SK-N-SH (cell line): ENCODE results near the gene TAB2. TPM values are rescaled to one million over a fixed set of nuclear protein-coding genes. Genes with fewer than 3 reads are reported as not detected.

Experiments used
- CTCF ChIA-PET: fragments of 300-600, 350-600 bp; formaldehyde crosslinking; extraction: SDS; loops from one replicate; lab custom pipeline; 2021; lab: Yijun Ruan, JAX
- POLR2A ChIA-PET: fragments of 350-600 bp; sonication (Branson Sonifier 250); formaldehyde crosslinking; extraction: SDS; loops from one replicate; lab custom pipeline; 2020; ENCODE audit warnings: antibody characterized with exemption, inconsistent platforms; lab: Yijun Ruan, JAX
- DNase-seq: peaks from one replicate; pipeline ENCODE4 v3.0.0; 2012
- H2AFZ ChIP-seq: fragments of 200-600 bp; sonication (generic); 2 replicates; pipeline ENCODE4 v1.8.1; 2016; ENCODE audit warnings: antibody characterized with exemption, mild to moderate bottlenecking, low read depth
- H3F3A ChIP-seq: fragments of 200-600 bp; sonication (generic); replicated peaks from 2 replicates; pipeline ENCODE3; 2016; ENCODE audit warnings: antibody characterized with exemption, mild to moderate bottlenecking; ENCODE audit not compliant: insufficient read depth
- H3K27ac ChIP-seq, 2 experiments: fragments of 200-500 bp in 1 of 2; fragments of 200-600 bp in 1 of 2; sonication (Bioruptor generic) in 1 of 2; sonication (generic), shearing (Covaris generic) in 1 of 2; 2 replicates each; pipeline versions ENCODE4 v1.5.1 to v1.6.1; 2014 to 2016; ENCODE audit warnings: low read depth in 2 of 2, inconsistent platforms in 1 of 2, low read length in 1 of 2, mild to moderate bottlenecking in 1 of 2, mixed read lengths in 1 of 2
- H3K27me3 ChIP-seq: fragments of 200-600 bp; sonication (generic), shearing (Covaris generic); 2 replicates; pipeline ENCODE4 v1.6.1; 2016; ENCODE audit warnings: mixed run types; ENCODE audit not compliant: insufficient read depth
- H3K36me3 ChIP-seq, 2 experiments: fragments of 200-500 bp in 1 of 2; fragments of 200-600 bp in 1 of 2; sonication (Bioruptor generic) in 1 of 2; sonication (generic) in 1 of 2; replicated peaks in 1 of 2; 2 replicates each; pipeline versions ENCODE3 to v1.5.1; 2014 to 2016; ENCODE audit warnings: low read length in 1 of 2, mild to moderate bottlenecking in 1 of 2; ENCODE audit not compliant: insufficient read depth in 2 of 2, control insufficient read depth in 1 of 2
- H3K4me1 ChIP-seq, 2 experiments: fragments of 200-500 bp in 1 of 2; fragments of 200-600 bp in 1 of 2; sonication (Bioruptor generic) in 1 of 2; sonication (generic), shearing (Covaris generic) in 1 of 2; 2 replicates each; pipeline versions ENCODE4 v1.5.1 to v1.6.1; 2014 to 2016; ENCODE audit warnings: low read depth in 1 of 2, low read length in 1 of 2, mixed run types in 1 of 2; ENCODE audit not compliant: insufficient read depth in 2 of 2, control insufficient read depth in 1 of 2
- H3K4me2 ChIP-seq: fragments of 200-600 bp; sonication (generic), shearing (Covaris generic); 2 replicates; pipeline ENCODE4 v1.6.1; 2017; ENCODE audit warnings: mixed run types
- H3K4me3 ChIP-seq, 2 experiments: fragments of 200-500 bp in 1 of 2; fragments of 200-600 bp in 1 of 2; sonication (Bioruptor generic) in 1 of 2; sonication (generic), shearing (Covaris generic) in 1 of 2; 2 replicates each; pipeline versions ENCODE4 v1.5.1 to v1.8.1; 2014 to 2016; ENCODE audit warnings: low read depth in 2 of 2, inconsistent platforms in 1 of 2, low read length in 1 of 2, mild to moderate bottlenecking in 1 of 2, mixed read lengths in 1 of 2, moderate library complexity in 1 of 2
- H3K79me2 ChIP-seq: fragments of 200-600 bp; sonication (generic); 2 replicates; pipeline ENCODE4 v1.8.1; 2017; ENCODE audit warnings: mild to moderate bottlenecking; ENCODE audit not compliant: insufficient read depth
- H3K9ac ChIP-seq: fragments of 200-600 bp; sonication (generic); 2 replicates; pipeline ENCODE4 v1.6.1; 2017; ENCODE audit warnings: mixed run types
- H3K9me2 ChIP-seq: fragments of 200-600 bp; sonication (generic); 2 replicates; pipeline ENCODE4 v1.6.1; 2017; ENCODE audit warnings: mixed run types
- H3K9me3 ChIP-seq: fragments of 200-600 bp; sonication (generic); 2 replicates; pipeline ENCODE4 v1.6.1; 2017; ENCODE audit warnings: mixed run types, mild to moderate bottlenecking, moderate library complexity
- H4K20me1 ChIP-seq: fragments of 200-600 bp; sonication (generic); 2 replicates; pipeline ENCODE4 v1.6.1; 2017; ENCODE audit warnings: mild to moderate bottlenecking, mixed run types; ENCODE audit not compliant: insufficient read depth
- CHD2 ChIP-seq: fragments of 150-350 bp; IDR thresholded peaks from 2 replicates; pipeline ENCODE4 v1.6.1; 2018; ENCODE audit warnings: low read length; ENCODE audit not compliant: partially characterized antibody
- EP300 ChIP-seq, 2 experiments: IDR thresholded peaks; 2 replicates each; pipeline versions ENCODE4 v1.4.0 to v1.6.1; 2012; ENCODE audit warnings: borderline replicate concordance in 1 of 2, low read depth in 1 of 2, low read length in 1 of 2
- GABPA ChIP-seq: IDR thresholded peaks from 2 replicates; pipeline ENCODE4 v1.4.0; 2012; ENCODE audit warnings: low read depth, mild to moderate bottlenecking
- JUND ChIP-seq: IDR thresholded peaks from 2 replicates; pipeline ENCODE4 v1.4.0; 2012
- NFIC ChIP-seq: IDR thresholded peaks from 2 replicates; pipeline ENCODE4 v1.4.0; 2012; ENCODE audit warnings: borderline replicate concordance
- RAD21 ChIP-seq: IDR thresholded peaks from 2 replicates; pipeline ENCODE4 v1.6.1; 2012; ENCODE audit warnings: mild to moderate bottlenecking, low read length
- RCOR1 ChIP-seq: fragments of 150-350 bp; IDR thresholded peaks from 2 replicates; pipeline ENCODE4 v1.6.1; 2017; ENCODE audit warnings: antibody characterized with exemption, low read length
- RXRA ChIP-seq: IDR thresholded peaks from 2 replicates; pipeline ENCODE4 v1.4.0; 2012; ENCODE audit warnings: low read depth, mild to moderate bottlenecking, borderline replicate concordance
- TAF1 ChIP-seq: IDR thresholded peaks from 2 replicates; pipeline ENCODE4 v1.6.1; 2012; ENCODE audit warnings: low read depth, mild to moderate bottlenecking, low read length, moderate library complexity, borderline replicate concordance
- YY1 ChIP-seq: IDR thresholded peaks from 2 replicates; pipeline ENCODE4 v1.4.0; 2012; ENCODE audit warnings: low read depth, mild to moderate bottlenecking
- WGBS: methylation state at CpG from one replicate; pipeline ENCODE4 v1.1.6; 2017; ENCODE audit warnings: low lambda C conversion rate; 5-methylcytosine and 5-hydroxymethylcytosine counted together
- polyA plus RNA-seq, 3 experiments: library from polyadenylated mRNA; depleted of rRNA; stranded (reverse); fragments of >200 nt; gene quantifications; 2 replicates each; pipeline ENCODE4 v1.2.3, GENCODE V29; 2012
- TF ChIP-seq, protein P1 (sequence below): IDR thresholded peaks from 2 replicates; pipeline ENCODE4 v1.4.0; 2012; ENCODE audit warnings: low read depth
- TF ChIP-seq, protein P2 (sequence below): IDR thresholded peaks from 2 replicates; pipeline ENCODE4 v1.4.0; 2012; ENCODE audit warnings: low read depth, borderline replicate concordance
- TF ChIP-seq, protein P3 (sequence below): IDR thresholded peaks from 2 replicates; pipeline ENCODE4; 2012

The TAB2 gene
- polyA plus RNA-seq, 1 of the 3 experiments (the other 2 are of a cell fraction): 24.4 TPM

DNA sequence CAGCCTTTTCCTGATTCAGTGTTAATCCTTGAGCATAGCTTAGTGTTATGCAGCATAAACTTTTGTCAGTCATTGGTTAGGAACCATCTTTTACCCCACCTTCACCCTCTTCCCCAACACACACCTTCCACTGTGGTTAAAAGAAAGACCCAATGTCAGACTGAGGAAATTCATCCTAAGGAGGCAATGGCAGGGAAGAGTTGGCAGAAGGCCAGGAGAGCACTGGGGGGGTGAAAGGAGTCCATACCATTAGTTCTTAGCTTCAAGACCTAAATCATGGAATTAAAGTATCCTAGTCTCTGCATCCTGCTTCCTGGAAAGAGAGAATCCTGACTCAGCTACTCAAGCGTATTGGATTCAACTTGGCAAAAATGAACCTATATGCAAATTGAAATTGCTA is 16.9 kb upstream of the TAB2 start:
- no peaks in the 10 kb centered on the region for H3K9me3 ChIP-seq
- no peak overlapping the region for H3K4me2 ChIP-seq
- 100% methylated on average over 1 of the region's 1 CpG for WGBS
- H2AFZ ChIP-seq: no peak overlapping the region
- CTCF ChIA-PET: interaction anchor here (1.4 to 1.8 kb wide), 2 partner anchors 125 to 272 kb away, joined by 3 to 6 read pairs; no protein-coding TSS in a partner anchor
- H3K4me1 ChIP-seq: no peaks in the 10 kb centered on the region
- no peaks in the 10 kb centered on the region for H3K36me3 ChIP-seq
- no peak overlapping the region for H3K4me3 ChIP-seq
- DNase-seq: no peak
- no peak overlapping the region for H3K27ac ChIP-seq
- H3K9me2 ChIP-seq: no peaks in the 10 kb centered on the region
- H3F3A ChIP-seq: no peaks in the 10 kb centered on the region
- POLR2A ChIA-PET: no interaction called here
- no peak for TF ChIP-seq EP300 (IDR thresholded peaks at IDR 0.05; ENCODE audit: borderline replicate concordance in 1 of 2, low read depth in 1 of 2, low read length in 1 of 2)
- TF ChIP-seq GABPA: no peak
- no peak for TF ChIP-seq NFIC
- TF ChIP-seq, protein P1, sequence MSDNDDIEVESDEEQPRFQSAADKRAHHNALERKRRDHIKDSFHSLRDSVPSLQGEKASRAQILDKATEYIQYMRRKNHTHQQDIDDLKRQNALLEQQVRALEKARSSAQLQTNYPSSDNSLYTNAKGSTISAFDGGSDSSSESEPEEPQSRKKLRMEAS: no peak
- TF ChIP-seq, protein P2, sequence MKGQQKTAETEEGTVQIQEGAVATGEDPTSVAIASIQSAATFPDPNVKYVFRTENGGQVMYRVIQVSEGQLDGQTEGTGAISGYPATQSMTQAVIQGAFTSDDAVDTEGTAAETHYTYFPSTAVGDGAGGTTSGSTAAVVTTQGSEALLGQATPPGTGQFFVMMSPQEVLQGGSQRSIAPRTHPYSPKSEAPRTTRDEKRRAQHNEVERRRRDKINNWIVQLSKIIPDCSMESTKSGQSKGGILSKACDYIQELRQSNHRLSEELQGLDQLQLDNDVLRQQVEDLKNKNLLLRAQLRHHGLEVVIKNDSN: no peak
- no peak for TF ChIP-seq RAD21
- TF ChIP-seq TAF1: no peak
- no peak for TF ChIP-seq YY1
- TF ChIP-seq, protein P3, sequence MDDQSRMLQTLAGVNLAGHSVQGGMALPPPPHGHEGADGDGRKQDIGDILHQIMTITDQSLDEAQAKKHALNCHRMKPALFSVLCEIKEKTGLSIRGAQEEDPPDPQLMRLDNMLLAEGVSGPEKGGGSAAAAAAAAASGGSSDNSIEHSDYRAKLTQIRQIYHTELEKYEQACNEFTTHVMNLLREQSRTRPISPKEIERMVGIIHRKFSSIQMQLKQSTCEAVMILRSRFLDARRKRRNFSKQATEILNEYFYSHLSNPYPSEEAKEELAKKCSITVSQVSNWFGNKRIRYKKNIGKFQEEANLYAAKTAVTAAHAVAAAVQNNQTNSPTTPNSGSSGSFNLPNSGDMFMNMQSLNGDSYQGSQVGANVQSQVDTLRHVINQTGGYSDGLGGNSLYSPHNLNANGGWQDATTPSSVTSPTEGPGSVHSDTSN: no peak
- no peak for TF ChIP-seq CHD2
- no peaks in the 10 kb centered on the region for H4K20me1 ChIP-seq
- H3K27me3 ChIP-seq: no peaks in the 10 kb centered on the region
- H3K9ac ChIP-seq: no peak overlapping the region
- no peaks in the 10 kb centered on the region for H3K79me2 ChIP-seq

DNA sequence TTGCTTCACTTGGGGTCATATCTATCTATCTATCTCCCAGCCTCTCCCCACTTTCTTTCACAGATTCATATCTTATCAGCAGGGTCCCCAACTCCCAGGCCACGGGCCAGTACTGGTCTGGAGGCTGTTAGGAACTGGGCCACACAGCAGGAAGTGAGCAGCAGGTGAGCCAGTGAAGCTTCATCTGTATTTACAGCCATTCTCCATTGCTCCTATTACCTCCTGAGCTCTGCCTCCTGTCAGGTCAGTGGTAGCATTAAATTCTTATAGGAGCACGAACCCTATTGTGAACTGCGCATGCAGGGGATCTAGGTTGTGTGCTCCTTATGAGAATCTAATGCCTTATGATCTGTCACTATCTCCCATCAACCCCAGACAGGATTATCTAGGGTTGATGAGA is 14.8 kb upstream of the TAB2 start:
- 77% methylated on average over 3 of the region's 3 CpGs for WGBS
- H3K4me2 ChIP-seq: no peak overlapping the region
- no peaks in the 10 kb centered on the region for H3K36me3 ChIP-seq
- H3K27ac ChIP-seq: no peak overlapping the region
- no peaks in the 10 kb centered on the region for H3F3A ChIP-seq
- no peak overlapping the region for H3K9ac ChIP-seq
- no peaks in the 10 kb centered on the region for H4K20me1 ChIP-seq
- no peaks in the 10 kb centered on the region for H3K9me3 ChIP-seq
- POLR2A ChIA-PET: no interaction called here
- H3K4me1 ChIP-seq: no peaks in the 10 kb centered on the region
- H3K27me3 ChIP-seq: no peaks in the 10 kb centered on the region
- H3K4me3 ChIP-seq: no peak overlapping the region
- no peaks in the 10 kb centered on the region for H3K79me2 ChIP-seq
- no peak for DNase-seq
- TF ChIP-seq JUND: no peak
- no peak for TF ChIP-seq RXRA
- no peak for TF ChIP-seq RCOR1
- no peak for TF ChIP-seq RAD21
- no peak for TF ChIP-seq TAF1
- no peak for TF ChIP-seq NFIC
- TF ChIP-seq, protein P2: no peak
- TF ChIP-seq, all 33 proteins: peak for 0
- no peak overlapping the region for H2AFZ ChIP-seq
- CTCF ChIA-PET: no interaction called here
- no peaks in the 10 kb centered on the region for H3K9me2 ChIP-seq
